B cell (primary cell): ENCODE data around the gene BLTP1.
"Not testable (repeated sequence)": the region's sequence is repeated elsewhere in the genome, so short reads cannot be mapped to it uniquely, and the experiment has no call there.

Experiments used
- CTCF ChIP-seq: fragments of 200-600 bp; IDR thresholded peaks from one replicate; pipeline ENCODE4 v1.8.0; 2022; ENCODE audit warnings: antibody characterized with exemption, mild to moderate bottlenecking
- EZH2 ChIP-seq: IDR thresholded peaks from 2 replicates; pipeline ENCODE4 v1.6.1; 2012; ENCODE audit warnings: borderline replicate concordance, low read depth, mild to moderate bottlenecking, moderate library complexity, low read length; ENCODE audit not compliant: insufficient read depth, poor library complexity, severe bottlenecking

- TF ChIP-seq CTCF, EZH2: not testable (repeated sequence)
Measured at GRCh38 chr4:122110304-122110703, 41.8 kb upstream of the BLTP1 start.
